Measurements from ENCODE around the gene HAPLN1.
A peak's percentile ranks its signal among the peaks of the same experiment; 100 is the strongest.

DNA sequence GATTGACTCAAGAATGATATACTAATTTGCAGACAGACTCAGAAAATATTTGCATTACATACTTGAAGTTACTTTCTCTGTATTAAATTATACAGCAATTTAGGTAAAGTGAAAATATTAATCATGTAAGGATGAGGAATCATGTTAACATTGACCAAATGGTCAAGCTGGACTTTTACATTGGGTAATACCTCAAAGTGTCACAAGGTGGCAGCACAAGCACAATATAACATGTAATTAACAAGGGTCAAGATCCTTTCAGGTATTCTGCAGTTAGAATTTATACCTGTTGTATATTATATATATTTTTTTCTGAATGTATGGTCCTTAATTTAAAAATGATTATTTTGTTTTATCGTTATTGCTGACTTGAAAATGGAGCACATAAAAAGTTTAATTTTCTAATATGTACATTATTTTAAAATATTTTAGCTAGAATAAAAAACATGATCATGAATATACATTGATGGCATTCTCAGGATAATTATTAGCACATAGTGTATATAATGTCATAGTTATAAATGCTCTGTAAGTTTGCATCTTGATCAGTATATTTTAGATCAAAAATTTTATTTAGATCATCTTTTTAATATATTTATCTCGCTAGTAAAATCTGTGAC, 8.6 kb downstream of the HAPLN1 start:
- TF ChIP-seq, protein P1, sequence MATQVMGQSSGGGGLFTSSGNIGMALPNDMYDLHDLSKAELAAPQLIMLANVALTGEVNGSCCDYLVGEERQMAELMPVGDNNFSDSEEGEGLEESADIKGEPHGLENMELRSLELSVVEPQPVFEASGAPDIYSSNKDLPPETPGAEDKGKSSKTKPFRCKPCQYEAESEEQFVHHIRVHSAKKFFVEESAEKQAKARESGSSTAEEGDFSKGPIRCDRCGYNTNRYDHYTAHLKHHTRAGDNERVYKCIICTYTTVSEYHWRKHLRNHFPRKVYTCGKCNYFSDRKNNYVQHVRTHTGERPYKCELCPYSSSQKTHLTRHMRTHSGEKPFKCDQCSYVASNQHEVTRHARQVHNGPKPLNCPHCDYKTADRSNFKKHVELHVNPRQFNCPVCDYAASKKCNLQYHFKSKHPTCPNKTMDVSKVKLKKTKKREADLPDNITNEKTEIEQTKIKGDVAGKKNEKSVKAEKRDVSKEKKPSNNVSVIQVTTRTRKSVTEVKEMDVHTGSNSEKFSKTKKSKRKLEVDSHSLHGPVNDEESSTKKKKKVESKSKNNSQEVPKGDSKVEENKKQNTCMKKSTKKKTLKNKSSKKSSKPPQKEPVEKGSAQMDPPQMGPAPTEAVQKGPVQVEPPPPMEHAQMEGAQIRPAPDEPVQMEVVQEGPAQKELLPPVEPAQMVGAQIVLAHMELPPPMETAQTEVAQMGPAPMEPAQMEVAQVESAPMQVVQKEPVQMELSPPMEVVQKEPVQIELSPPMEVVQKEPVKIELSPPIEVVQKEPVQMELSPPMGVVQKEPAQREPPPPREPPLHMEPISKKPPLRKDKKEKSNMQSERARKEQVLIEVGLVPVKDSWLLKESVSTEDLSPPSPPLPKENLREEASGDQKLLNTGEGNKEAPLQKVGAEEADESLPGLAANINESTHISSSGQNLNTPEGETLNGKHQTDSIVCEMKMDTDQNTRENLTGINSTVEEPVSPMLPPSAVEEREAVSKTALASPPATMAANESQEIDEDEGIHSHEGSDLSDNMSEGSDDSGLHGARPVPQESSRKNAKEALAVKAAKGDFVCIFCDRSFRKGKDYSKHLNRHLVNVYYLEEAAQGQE (IDR thresholded peaks at IDR 0.05; ENCODE audit: low read depth), result no peak
- TF ChIP-seq CREB1 (IDR thresholded peaks at IDR 0.05; ENCODE audit: low read depth) (no peak), TAF1 (IDR thresholded peaks at IDR 0.05; ENCODE audit: low read depth) (no peak), FOXM1 (IDR thresholded peaks at IDR 0.05; ENCODE audit: borderline replicate concordance, low read depth) (no peak), YY1 (IDR thresholded peaks at IDR 0.05; ENCODE audit: low read depth) (no peak), EGR1 (IDR thresholded peaks at IDR 0.05) (no peak), NFIC (IDR thresholded peaks at IDR 0.05) (no peak), CEBPB (IDR thresholded peaks at IDR 0.05) (no peak), RAD21 (IDR thresholded peaks at IDR 0.05; ENCODE audit: low read depth) (peak; percentile 54), TCF12 (IDR thresholded peaks at IDR 0.05; ENCODE audit: low read depth) (no peak)
- TF ChIP-seq, protein P2, sequence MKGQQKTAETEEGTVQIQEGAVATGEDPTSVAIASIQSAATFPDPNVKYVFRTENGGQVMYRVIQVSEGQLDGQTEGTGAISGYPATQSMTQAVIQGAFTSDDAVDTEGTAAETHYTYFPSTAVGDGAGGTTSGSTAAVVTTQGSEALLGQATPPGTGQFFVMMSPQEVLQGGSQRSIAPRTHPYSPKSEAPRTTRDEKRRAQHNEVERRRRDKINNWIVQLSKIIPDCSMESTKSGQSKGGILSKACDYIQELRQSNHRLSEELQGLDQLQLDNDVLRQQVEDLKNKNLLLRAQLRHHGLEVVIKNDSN (IDR thresholded peaks at IDR 0.05), result no peak
- TF ChIP-seq, protein P3, sequence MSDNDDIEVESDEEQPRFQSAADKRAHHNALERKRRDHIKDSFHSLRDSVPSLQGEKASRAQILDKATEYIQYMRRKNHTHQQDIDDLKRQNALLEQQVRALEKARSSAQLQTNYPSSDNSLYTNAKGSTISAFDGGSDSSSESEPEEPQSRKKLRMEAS (IDR thresholded peaks at IDR 0.05), result no peak

Data from Ishikawa (cell line).